GM10266 (cell line): ENCODE results near the gene PDE1A.

Experiments
- DNase-seq: peaks from one replicate; pipeline ENCODE4 v3.0.0; 2012; ENCODE audit errors: extremely low spot score
- CTCF ChIP-seq: IDR thresholded peaks from 2 replicates; pipeline ENCODE4 v1.5.1; 2012; ENCODE audit warnings: mild to moderate bottlenecking, low read depth; ENCODE audit not compliant: control insufficient read depth, insufficient read depth; ENCODE audit errors: missing control alignments

Gene PDE1A

GRCh38 chr2:182165202-182165601 lies 261.6 kb downstream of the PDE1A start:
- no peak for DNase-seq
- TF ChIP-seq CTCF, result no peak

GRCh38 chr2:182164686-182165085 lies 262.1 kb downstream of the PDE1A start:
- DNase-seq, result no peak
- TF ChIP-seq CTCF, result no peak

GRCh38 chr2:182163878-182164277 lies 263.0 kb downstream of the PDE1A start:
- no peak for TF ChIP-seq CTCF
- no peak for DNase-seq

- no peak for DNase-seq
- no peak for TF ChIP-seq CTCF
Observed at GRCh38 chr2:182148344-182148743, 278.5 kb downstream of the PDE1A start.

- TF ChIP-seq CTCF, result no peak
- no peak for DNase-seq
Observed at GRCh38 chr2:182144776-182145165, 282.1 kb downstream of the PDE1A start.

GRCh38 chr2:182144041-182144775 lies 282.6 kb downstream of the PDE1A start:
- no peak for DNase-seq

More at GRCh38 chr2:182144041-182144775, 282.6 kb downstream of the PDE1A start:
- no peak for TF ChIP-seq CTCF
